Type B pancreatic cell (in vitro differentiated cells): ENCODE results near the gene SLC22A23. TPM values are rescaled to one million over a fixed set of nuclear protein-coding genes. Genes with fewer than 3 reads are reported as not detected.
A peak's percentile ranks its signal among the peaks of the same experiment; 100 is the strongest.

Experiments
- DNase-seq: peaks from one replicate; pipeline ENCODE4 v3.0.0; 2021; ENCODE audit warnings: mixed read lengths; ENCODE audit not compliant: unreplicated experiment; ENCODE audit errors: extremely low spot score
- H3K27ac Mint-ChIP-seq: 2 replicates; pipeline ENCODE4 v1.8.0; 2021; ENCODE audit warnings: mild to moderate bottlenecking, mixed read lengths
- H3K27me3 Mint-ChIP-seq: 2 replicates; pipeline ENCODE4 v1.8.0; 2021; ENCODE audit warnings: mixed read lengths
- H3K36me3 Mint-ChIP-seq: 2 replicates; pipeline ENCODE4 v1.8.0; 2021; ENCODE audit warnings: mixed read lengths
- H3K4me1 Mint-ChIP-seq: one replicate; pipeline ENCODE4 v1.8.0; 2021; ENCODE audit warnings: mixed read lengths; ENCODE audit not compliant: unreplicated experiment
- H3K4me3 Mint-ChIP-seq: 2 replicates; pipeline ENCODE4 v1.8.0; 2021; ENCODE audit warnings: mild to moderate bottlenecking, mixed read lengths
- H3K9me3 Mint-ChIP-seq: 2 replicates; pipeline ENCODE4 v1.8.0; 2021; ENCODE audit warnings: mixed read lengths
- total RNA-seq: library from RNA; stranded (reverse); gene quantifications from 2 replicates; pipeline ENCODE4 v1.2.1, GENCODE V29; 2021; ENCODE audit warnings: low replicate concordance
- TF ChIP-seq, protein P1 (sequence below): fragments of 200-600 bp; sonication (generic); conservative IDR thresholded peaks from 2 replicates; pipeline ENCODE4 v1.5.0; 2021; ENCODE audit warnings: antibody characterized with exemption, mild to moderate bottlenecking

SLC22A23 gene
- total RNA-seq, 1 donor from 2014 or later: 36.6 TPM

DNA sequence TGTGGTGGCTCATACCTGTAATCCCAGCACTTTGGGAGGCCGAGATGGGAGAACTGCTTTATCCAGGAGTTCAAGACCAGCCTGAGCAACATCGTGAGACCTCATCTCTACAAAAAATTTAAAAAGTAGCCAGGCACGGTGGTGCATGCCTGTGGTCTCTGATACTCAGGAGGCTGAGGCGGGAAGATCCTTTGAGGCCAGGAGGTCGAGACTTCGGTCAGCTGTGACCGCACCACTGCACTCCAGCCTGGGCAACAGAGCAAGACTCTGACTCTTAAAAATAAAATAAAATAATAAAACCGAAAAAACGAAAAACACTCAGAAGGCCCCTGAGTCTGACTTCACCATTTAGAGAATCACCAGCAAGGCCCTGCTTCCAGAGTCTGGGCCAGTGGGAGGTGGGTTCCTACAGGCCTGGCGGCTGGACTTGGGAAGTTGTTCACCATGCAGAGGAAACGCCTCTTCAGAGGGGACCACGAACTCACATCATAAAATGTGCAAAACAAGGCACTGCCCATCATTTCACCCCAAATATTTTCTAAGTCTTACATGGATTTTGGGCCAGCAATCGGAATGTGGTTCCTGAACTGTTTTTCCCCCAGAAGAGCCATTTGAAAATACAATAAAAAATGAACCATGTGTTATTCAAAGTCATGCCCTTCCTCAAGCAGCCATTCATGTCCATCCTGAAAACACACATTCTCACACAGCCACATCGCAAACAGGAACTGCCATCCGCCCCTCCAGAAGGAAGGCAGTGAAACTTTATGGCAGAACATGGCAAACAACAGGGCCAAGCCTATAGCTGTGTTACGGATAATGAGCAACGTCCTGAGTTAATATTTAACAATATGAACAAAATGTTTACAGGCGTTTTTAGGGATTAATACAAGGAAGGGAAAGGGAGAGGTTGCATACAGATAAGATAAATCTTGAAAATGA, 57.8 kb downstream of the SLC22A23 start:
- no peak for DNase-seq
- Mint-ChIP-seq H3K9me3 (peaks cover 4% of the 10 kb centered on the region), H3K4me1 (peaks cover 58% of the 10 kb centered on the region), H3K27me3 (no peaks in the 10 kb centered on the region), H3K27ac (peak overlapping the region; percentile 70), H3K4me3 (no peak overlapping the region), H3K36me3 (peaks cover 12% of the 10 kb centered on the region)
- TF ChIP-seq, protein P1, sequence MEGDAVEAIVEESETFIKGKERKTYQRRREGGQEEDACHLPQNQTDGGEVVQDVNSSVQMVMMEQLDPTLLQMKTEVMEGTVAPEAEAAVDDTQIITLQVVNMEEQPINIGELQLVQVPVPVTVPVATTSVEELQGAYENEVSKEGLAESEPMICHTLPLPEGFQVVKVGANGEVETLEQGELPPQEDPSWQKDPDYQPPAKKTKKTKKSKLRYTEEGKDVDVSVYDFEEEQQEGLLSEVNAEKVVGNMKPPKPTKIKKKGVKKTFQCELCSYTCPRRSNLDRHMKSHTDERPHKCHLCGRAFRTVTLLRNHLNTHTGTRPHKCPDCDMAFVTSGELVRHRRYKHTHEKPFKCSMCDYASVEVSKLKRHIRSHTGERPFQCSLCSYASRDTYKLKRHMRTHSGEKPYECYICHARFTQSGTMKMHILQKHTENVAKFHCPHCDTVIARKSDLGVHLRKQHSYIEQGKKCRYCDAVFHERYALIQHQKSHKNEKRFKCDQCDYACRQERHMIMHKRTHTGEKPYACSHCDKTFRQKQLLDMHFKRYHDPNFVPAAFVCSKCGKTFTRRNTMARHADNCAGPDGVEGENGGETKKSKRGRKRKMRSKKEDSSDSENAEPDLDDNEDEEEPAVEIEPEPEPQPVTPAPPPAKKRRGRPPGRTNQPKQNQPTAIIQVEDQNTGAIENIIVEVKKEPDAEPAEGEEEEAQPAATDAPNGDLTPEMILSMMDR: no peak

DNA sequence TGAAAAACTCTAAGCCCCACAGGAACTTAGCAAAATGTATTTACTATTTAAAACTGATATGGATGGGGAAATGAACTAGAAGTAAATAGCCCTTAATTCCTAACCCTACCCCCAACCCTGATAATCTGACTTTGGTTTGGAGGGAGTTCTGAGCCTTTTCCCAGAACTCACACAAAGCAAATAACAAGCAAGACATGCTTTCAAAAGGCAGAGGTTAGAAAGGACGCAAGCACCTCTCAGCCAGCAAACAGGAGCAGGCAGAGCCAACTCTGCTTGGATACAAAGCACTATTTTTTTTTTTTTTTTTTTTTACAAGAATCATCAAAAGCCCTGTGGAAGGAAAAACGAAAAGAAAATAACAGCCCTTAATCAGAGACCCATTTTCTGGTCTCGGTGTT, 58.7 kb downstream of the SLC22A23 start:
- Mint-ChIP-seq H3K36me3 (peaks cover 12% of the 10 kb centered on the region), H3K4me3 (no peak overlapping the region), H3K27me3 (no peaks in the 10 kb centered on the region), H3K27ac (peak overlapping the region; percentile 70), H3K4me1 (peaks cover 49% of the 10 kb centered on the region), H3K9me3 (peaks cover 4% of the 10 kb centered on the region)
- TF ChIP-seq, protein P1: no peak
- DNase-seq: no peak

DNA sequence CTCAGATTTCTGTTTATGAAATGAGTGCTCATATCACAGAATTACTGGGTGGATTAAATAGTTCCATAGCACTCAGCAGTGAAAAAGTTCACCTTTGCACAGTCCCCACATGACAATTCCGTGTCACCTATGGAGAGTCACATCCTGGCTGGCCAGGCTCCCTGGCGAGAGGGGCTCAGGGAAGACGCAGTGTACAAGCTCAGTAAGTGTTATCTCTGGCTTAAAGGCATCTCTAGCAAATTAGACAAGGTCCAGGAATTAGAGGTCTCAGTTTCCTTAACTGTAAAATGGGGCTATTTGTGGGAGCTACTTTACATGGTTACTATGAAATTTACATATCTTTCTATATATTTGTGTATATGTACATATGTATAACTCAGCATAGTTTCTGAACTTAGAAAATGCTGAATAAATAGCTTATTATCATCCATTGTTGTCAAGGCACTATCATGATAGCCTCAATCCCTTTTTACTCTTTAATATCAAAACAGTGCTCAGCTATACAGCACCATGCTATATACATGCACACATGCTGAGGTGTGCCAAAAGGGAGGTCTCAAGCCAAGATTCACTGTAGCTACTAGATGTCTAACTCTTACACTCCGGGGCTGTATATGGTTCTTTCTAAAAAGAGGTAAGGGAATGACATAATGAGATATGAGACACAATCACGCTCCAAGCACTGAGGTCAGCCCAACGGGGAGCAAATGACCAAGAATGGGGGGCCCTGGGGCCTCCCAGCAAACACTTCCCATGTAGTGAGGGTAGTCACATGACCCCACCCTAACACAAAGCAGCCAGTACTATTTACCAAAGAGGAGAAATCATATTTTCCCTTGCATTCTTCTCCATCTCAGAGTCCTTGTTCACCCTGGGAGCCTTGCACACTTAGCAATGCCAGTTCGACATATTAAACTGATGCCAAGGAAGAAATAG, 59.4 kb downstream of the SLC22A23 start:
- peak overlapping the region; percentile 70 for H3K27ac Mint-ChIP-seq
- H3K27me3 Mint-ChIP-seq: no peaks in the 10 kb centered on the region
- TF ChIP-seq, protein P1: no peak
- H3K4me1 Mint-ChIP-seq: peaks cover 42% of the 10 kb centered on the region
- H3K4me3 Mint-ChIP-seq: peak overlapping the region; percentile 48
- H3K9me3 Mint-ChIP-seq: peaks cover 4% of the 10 kb centered on the region
- no peak for DNase-seq
- H3K36me3 Mint-ChIP-seq: peaks cover 10% of the 10 kb centered on the region

- DNase-seq: no peak
- Mint-ChIP-seq H3K4me1 (peaks cover 34% of the 10 kb centered on the region), H3K36me3 (peaks cover 3% of the 10 kb centered on the region), H3K27ac (no peak overlapping the region), H3K27me3 (no peaks in the 10 kb centered on the region), H3K9me3 (peaks cover 3% of the 10 kb centered on the region), H3K4me3 (no peak overlapping the region)
- TF ChIP-seq, protein P1: no peak
Observed at GRCh38 chr6:3396503-3397180, 60.2 kb downstream of the SLC22A23 start.

DNA sequence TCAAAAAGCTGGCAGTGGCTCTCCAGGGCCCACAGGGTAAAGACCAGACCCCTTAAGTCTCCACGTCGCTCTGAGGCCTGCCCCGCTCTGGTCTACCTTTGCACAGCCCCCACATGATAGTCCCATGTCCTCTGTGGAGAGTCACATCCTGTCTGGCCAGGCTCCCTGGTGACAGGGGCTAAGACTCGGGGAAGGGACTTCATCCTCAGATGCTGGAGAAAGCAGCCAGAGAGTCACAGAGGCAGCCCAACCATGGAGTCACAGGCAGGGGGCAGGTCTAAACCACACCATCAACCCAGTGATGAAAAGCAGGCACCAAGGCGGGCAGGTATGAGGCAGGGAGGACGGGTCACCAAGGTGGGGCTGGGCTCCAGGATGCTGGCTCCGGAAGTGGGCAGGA, 62.2 kb downstream of the SLC22A23 start:
- Mint-ChIP-seq H3K4me1 (peaks cover 29% of the 10 kb centered on the region), H3K9me3 (no peaks in the 10 kb centered on the region), H3K4me3 (no peak overlapping the region), H3K27me3 (no peaks in the 10 kb centered on the region), H3K27ac (no peak overlapping the region), H3K36me3 (peaks cover 5% of the 10 kb centered on the region)
- DNase-seq: no peak
- TF ChIP-seq, protein P1: no peak
